Testis (tissue), 3 donors: Measurements from ENCODE around the gene TNFRSF9. TPM values are rescaled to one million over a fixed set of nuclear protein-coding genes. Genes with fewer than 3 reads are reported as not detected.
A peak's percentile ranks its signal among the peaks of the same experiment; 100 is the strongest.

ENCODE experiments used
- DNase-seq: peaks from one replicate; pipeline ENCODE4 v3.0.0-alpha.2; 2019
- H3K27ac ChIP-seq, 2 donors: fragments of 200-600 bp; sonication (generic); one replicate each; pipeline ENCODE4 v1.5.1; 2019
- H3K27me3 ChIP-seq: fragments of 200-600 bp; sonication (generic); one replicate; pipeline ENCODE4 v1.5.1; 2019
- H3K36me3 ChIP-seq: fragments of 200-600 bp; sonication (generic); one replicate; pipeline ENCODE4 v1.5.1; 2017; ENCODE audit warnings: low read depth; ENCODE audit errors: missing control alignments
- H3K4me1 ChIP-seq: fragments of 200-600 bp; sonication (generic); one replicate; pipeline ENCODE4 v1.5.1; 2019
- H3K4me3 ChIP-seq, 2 donors: fragments of 200-600 bp; sonication (generic); one replicate each; pipeline ENCODE4 v1.5.1; 2017 to 2019
- H3K9me3 ChIP-seq: fragments of 200-600 bp; sonication (generic); one replicate; pipeline ENCODE4 v1.5.1; 2017
- CTCF ChIP-seq, 3 experiments: fragments of 450-650 bp in 2 of 3; fragments of 200-600 bp in 1 of 3; sonication (generic) in 1 of 3; IDR thresholded peaks; one replicate each; pipeline ENCODE4 v1.5.1; 2016 to 2019; ENCODE audit warnings: antibody characterized with exemption in 3 of 3, mild to moderate bottlenecking in 2 of 3, moderate library complexity in 1 of 3
- POLR2A ChIP-seq: fragments of 450-650 bp; IDR thresholded peaks from one replicate; pipeline ENCODE4 v1.6.1; 2017; ENCODE audit warnings: antibody characterized with exemption, mild to moderate bottlenecking, moderate library complexity
- WGBS, 2 donors: methylation state at CpG; one replicate each; pipeline ENCODE4 v1.1.5; 2018; 5-methylcytosine and 5-hydroxymethylcytosine counted together
- intact Hi-C: fragments of 100-400 bp; cut with DNase I; formaldehyde crosslinking; loops from one replicate; pipeline ENCODE4 v1.15.1; 2023; ENCODE audit warnings: low total_unique reads
- polyA plus RNA-seq: library from polyadenylated mRNA; stranded (reverse); fragments of 350-450 nt; fragmentation: Illumina TruSeq; extraction: RNeasy Lipid Tissue Mini Kit (QIAGEN cat#74804); gene quantifications from one replicate; pipeline ENCODE4 v1.2.3, GENCODE V29; 2014; ENCODE audit warnings: low read depth, low replicate concordance; ENCODE audit not compliant: insufficient read depth
- total RNA-seq, 2 donors: library from RNA; depleted of rRNA; stranded (reverse); fragments of >200 nt; gene quantifications; one replicate each; pipeline ENCODE4 v1.2.3, GENCODE V29; 2016

The TNFRSF9 gene
- total and polyA plus RNA-seq, 3 donors from 2014 or later = 0.06 to 0.24 (median 0.08) TPM

GRCh38 chr1:7902478-7903085 lies 38.1 kb downstream of the TNFRSF9 start:
- Histone ChIP-seq H3K9me3 (no peaks in the 10 kb centered on the region), H3K27ac (no peak overlapping the region), H3K4me3 (peak overlapping the region in 1 of 2 donors; percentile 35), H3K36me3 (no peaks in the 10 kb centered on the region), H3K4me1 (no peaks in the 10 kb centered on the region), H3K27me3 (no peaks in the 10 kb centered on the region)
- WGBS, 2 donors = 9 to 23% methylated on average over 21 of the region's 21 CpGs
- peak; percentile 71 for DNase-seq
- TF ChIP-seq CTCF (IDR thresholded peaks at IDR 0.05) (peak in 2 of 3 experiments; percentile 48 to 69), POLR2A (no peak)
- intact Hi-C loops = no loop called here

- DNase-seq = no peak
- no peaks in the 10 kb centered on the region for H3K36me3 ChIP-seq
- WGBS, 2 donors = 75 to 83% methylated on average over 4 of the region's 4 CpGs
- intact Hi-C loops = no loop called here
- H3K27ac ChIP-seq = no peak overlapping the region
- H3K4me3 ChIP-seq = no peak overlapping the region
- H3K27me3 ChIP-seq = no peaks in the 10 kb centered on the region
- no peaks in the 10 kb centered on the region for H3K4me1 ChIP-seq
- H3K9me3 ChIP-seq = no peaks in the 10 kb centered on the region
- no peak for TF ChIP-seq CTCF (IDR thresholded peaks at IDR 0.05)
- no peak for TF ChIP-seq POLR2A
These were observed 40.9 kb downstream of the TNFRSF9 start for GRCh38 chr1:7899741-7900140.

- TF ChIP-seq POLR2A = no peak
- no peak for TF ChIP-seq CTCF (IDR thresholded peaks at IDR 0.05)
- H3K27me3 ChIP-seq = no peaks in the 10 kb centered on the region
- no peaks in the 10 kb centered on the region for H3K36me3 ChIP-seq
- H3K4me3 ChIP-seq = no peak overlapping the region
- H3K27ac ChIP-seq = no peak overlapping the region
- intact Hi-C loops = no loop called here
- WGBS, 2 donors = 91 to 93% methylated on average over 5 of the region's 5 CpGs
- DNase-seq = no peak
- H3K4me1 ChIP-seq = no peaks in the 10 kb centered on the region
- no peaks in the 10 kb centered on the region for H3K9me3 ChIP-seq
These were observed 41.7 kb downstream of the TNFRSF9 start for GRCh38 chr1:7898962-7899361.

- no peak overlapping the region for H3K4me3 ChIP-seq
- WGBS, 2 donors = 84% methylated on average over 1 of the region's 1 CpG
- H3K36me3 ChIP-seq = no peaks in the 10 kb centered on the region
- TF ChIP-seq CTCF (IDR thresholded peaks at IDR 0.05) = no peak
- no peak for TF ChIP-seq POLR2A
- no peaks in the 10 kb centered on the region for H3K27me3 ChIP-seq
- H3K27ac ChIP-seq = no peak overlapping the region
- H3K9me3 ChIP-seq = no peaks in the 10 kb centered on the region
- intact Hi-C loops = no loop called here
- DNase-seq = no peak
- no peaks in the 10 kb centered on the region for H3K4me1 ChIP-seq
These were observed 43.6 kb downstream of the TNFRSF9 start for GRCh38 chr1:7896994-7897393.

- no peak overlapping the region for H3K4me3 ChIP-seq
- H3K36me3 ChIP-seq = no peaks in the 10 kb centered on the region
- TF ChIP-seq CTCF (IDR thresholded peaks at IDR 0.05) (no peak), POLR2A (no peak)
- no peaks in the 10 kb centered on the region for H3K4me1 ChIP-seq
- H3K9me3 ChIP-seq = no peaks in the 10 kb centered on the region
- no peak overlapping the region for H3K27ac ChIP-seq
- intact Hi-C loops = no loop called here
- 87 to 90% methylated on average over 13 of the region's 13 CpGs for WGBS, 2 donors
- no peaks in the 10 kb centered on the region for H3K27me3 ChIP-seq
- no peak for DNase-seq
These were observed 47.0 kb downstream of the TNFRSF9 start for GRCh38 chr1:7893529-7894180.
